OCI-LY1 (cell line): ENCODE measurements around the gene MSX1.

ENCODE experiments used
- H2AFZ ChIP-seq: fragments of 200-600 bp; sonication (generic), shearing (Covaris generic); 2 replicates; pipeline ENCODE4 v1.6.0; 2014; ENCODE audit warnings: antibody characterized with exemption, mild to moderate bottlenecking, low read length
- H3F3A ChIP-seq: fragments of 200-600 bp; sonication (generic), shearing (Covaris generic); 2 replicates; pipeline ENCODE4 v1.6.0; 2014; ENCODE audit warnings: mild to moderate bottlenecking, antibody characterized with exemption, low read length, moderate library complexity; ENCODE audit not compliant: insufficient read depth
- H3K27ac ChIP-seq: fragments of 200-600 bp; sonication (generic); 2 replicates; pipeline ENCODE4 v1.5.1; 2014; ENCODE audit warnings: low read length, mixed run types, mild to moderate bottlenecking, low read depth; ENCODE audit not compliant: poor library complexity, severe bottlenecking
- H3K27me3 ChIP-seq: fragments of 200-600 bp; sonication (generic); 2 replicates; pipeline ENCODE4 v1.6.0; 2014; ENCODE audit warnings: antibody characterized with exemption, mild to moderate bottlenecking, low read length, moderate library complexity; ENCODE audit not compliant: insufficient read depth
- H3K36me3 ChIP-seq: fragments of 200-600 bp; sonication (generic); 2 replicates; pipeline ENCODE4 v1.6.1; 2014; ENCODE audit warnings: mild to moderate bottlenecking, antibody characterized with exemption, low read length, moderate library complexity, mixed read lengths; ENCODE audit not compliant: insufficient read depth
- H3K4me1 ChIP-seq: fragments of 200-600 bp; sonication (generic); 2 replicates; pipeline ENCODE4 v1.5.1; 2014; ENCODE audit warnings: mild to moderate bottlenecking, low read length, moderate library complexity; ENCODE audit not compliant: insufficient read depth, severe bottlenecking
- H3K4me2 ChIP-seq: fragments of 200-600 bp; sonication (generic), shearing (Covaris generic); 2 replicates; pipeline ENCODE4 v1.6.1; 2014; ENCODE audit warnings: low read length
- H3K4me3 ChIP-seq: fragments of 200-600 bp; sonication (generic); 2 replicates; pipeline ENCODE4 v1.5.1; 2014; ENCODE audit warnings: low read length, low read depth, mild to moderate bottlenecking, mixed read lengths; ENCODE audit not compliant: poor library complexity, severe bottlenecking
- H3K79me2 ChIP-seq: fragments of 200-600 bp; shearing (Covaris generic); 2 replicates; pipeline ENCODE4 v1.6.1; 2016; ENCODE audit warnings: mixed run types, low read length, mixed read lengths; ENCODE audit not compliant: insufficient read depth
- H3K9ac ChIP-seq: fragments of 200-600 bp; sonication (generic), shearing (Covaris generic); 2 replicates; pipeline ENCODE4 v1.6.1; 2014; ENCODE audit warnings: mild to moderate bottlenecking, low read length, mixed read lengths
- H3K9me2 ChIP-seq: fragments of 200-600 bp; sonication (generic), shearing (Covaris generic); 2 replicates; pipeline ENCODE4 v1.6.1; 2014; ENCODE audit warnings: low read depth, mild to moderate bottlenecking, low read length, mixed read lengths
- H3K9me3 ChIP-seq: fragments of 200-600 bp; shearing (Covaris generic); 2 replicates; pipeline ENCODE4 v1.6.1; 2014; ENCODE audit warnings: low read length, mixed read lengths
- H4K20me1 ChIP-seq: fragments of 200-600 bp; sonication (generic), shearing (Covaris generic); 2 replicates; pipeline ENCODE4 v1.6.0; 2016; ENCODE audit warnings: mild to moderate bottlenecking, low read length; ENCODE audit not compliant: insufficient read depth
- EZH2 ChIP-seq: fragments of 200-600 bp; sonication (generic), shearing (Covaris generic); IDR thresholded peaks from 2 replicates; pipeline ENCODE4 v1.8.0; 2017; ENCODE audit warnings: borderline replicate concordance, mixed run types, mild to moderate bottlenecking, antibody characterized with exemption, low read length, moderate library complexity, mixed read lengths
- TF ChIP-seq, protein P1 (sequence below): fragments of 200-600 bp; sonication (generic), shearing (Covaris generic); IDR thresholded peaks from 2 replicates; pipeline ENCODE4 v1.5.1; 2017; ENCODE audit warnings: mild to moderate bottlenecking, antibody characterized with exemption, low read length, moderate library complexity, mixed read lengths

The MSX1 gene

DNA sequence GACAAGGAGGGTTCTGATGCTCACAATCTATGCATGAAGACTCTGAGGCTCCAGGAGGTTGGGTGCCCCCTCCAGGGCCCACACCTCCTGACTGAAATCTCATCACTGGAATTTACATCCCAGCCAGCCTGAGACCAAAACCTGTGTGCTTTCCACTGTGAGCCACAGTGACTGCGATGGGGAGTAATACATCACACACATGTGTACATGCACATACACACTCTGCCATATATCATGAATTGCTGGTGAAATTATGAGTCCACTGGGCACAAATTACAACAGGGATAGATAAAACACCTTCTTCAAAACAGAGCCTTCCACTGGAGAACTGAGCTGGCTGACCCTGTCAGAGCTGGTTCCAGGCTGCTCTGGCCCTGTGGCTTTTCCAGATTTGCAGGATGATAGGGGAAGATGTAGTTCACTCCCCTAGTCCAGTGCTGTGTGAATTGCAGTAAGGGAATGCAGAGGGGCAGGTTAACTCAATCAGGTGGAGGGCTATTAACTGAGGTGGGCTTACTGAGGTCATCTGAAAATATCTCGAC lies 35.8 kb upstream of the MSX1 start:
- Histone ChIP-seq H4K20me1 (no peaks in the 10 kb centered on the region), H3K9me3 (no peaks in the 10 kb centered on the region), H2AFZ (no peak overlapping the region), H3K36me3 (no peaks in the 10 kb centered on the region), H3K4me3 (no peak overlapping the region), H3F3A (no peaks in the 10 kb centered on the region), H3K27ac (no peak overlapping the region), H3K27me3 (no peaks in the 10 kb centered on the region), H3K4me1 (no peaks in the 10 kb centered on the region), H3K4me2 (no peak overlapping the region), H3K79me2 (no peaks in the 10 kb centered on the region), H3K9me2 (no peaks in the 10 kb centered on the region), H3K9ac (no peak overlapping the region)
- TF ChIP-seq, protein P1, sequence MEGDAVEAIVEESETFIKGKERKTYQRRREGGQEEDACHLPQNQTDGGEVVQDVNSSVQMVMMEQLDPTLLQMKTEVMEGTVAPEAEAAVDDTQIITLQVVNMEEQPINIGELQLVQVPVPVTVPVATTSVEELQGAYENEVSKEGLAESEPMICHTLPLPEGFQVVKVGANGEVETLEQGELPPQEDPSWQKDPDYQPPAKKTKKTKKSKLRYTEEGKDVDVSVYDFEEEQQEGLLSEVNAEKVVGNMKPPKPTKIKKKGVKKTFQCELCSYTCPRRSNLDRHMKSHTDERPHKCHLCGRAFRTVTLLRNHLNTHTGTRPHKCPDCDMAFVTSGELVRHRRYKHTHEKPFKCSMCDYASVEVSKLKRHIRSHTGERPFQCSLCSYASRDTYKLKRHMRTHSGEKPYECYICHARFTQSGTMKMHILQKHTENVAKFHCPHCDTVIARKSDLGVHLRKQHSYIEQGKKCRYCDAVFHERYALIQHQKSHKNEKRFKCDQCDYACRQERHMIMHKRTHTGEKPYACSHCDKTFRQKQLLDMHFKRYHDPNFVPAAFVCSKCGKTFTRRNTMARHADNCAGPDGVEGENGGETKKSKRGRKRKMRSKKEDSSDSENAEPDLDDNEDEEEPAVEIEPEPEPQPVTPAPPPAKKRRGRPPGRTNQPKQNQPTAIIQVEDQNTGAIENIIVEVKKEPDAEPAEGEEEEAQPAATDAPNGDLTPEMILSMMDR = no peak
- no peak for TF ChIP-seq EZH2

DNA sequence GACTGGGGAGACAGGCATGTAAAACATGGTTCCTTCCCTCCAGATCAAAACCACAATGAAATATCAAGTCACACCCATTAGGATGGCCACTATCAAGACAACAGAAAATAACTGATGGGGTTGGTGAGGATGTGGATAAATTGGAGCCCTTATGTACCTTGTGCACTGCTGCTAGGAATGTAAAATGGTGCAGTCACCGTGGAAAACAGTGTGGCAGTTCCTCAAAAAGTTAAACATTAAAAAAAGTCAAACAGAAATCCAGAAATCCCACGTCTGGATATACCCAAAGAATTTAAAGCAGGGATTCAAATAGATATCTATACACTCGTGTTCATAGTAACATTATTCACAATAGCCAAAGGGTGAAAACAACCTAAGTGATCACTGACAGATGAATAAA lies 35.2 kb upstream of the MSX1 start:
- no peak overlapping the region for H3K9ac ChIP-seq
- no peaks in the 10 kb centered on the region for H3K36me3 ChIP-seq
- no peaks in the 10 kb centered on the region for H3K79me2 ChIP-seq
- no peak overlapping the region for H3K27ac ChIP-seq
- H4K20me1 ChIP-seq = no peaks in the 10 kb centered on the region
- no peak overlapping the region for H2AFZ ChIP-seq
- H3K9me3 ChIP-seq = no peaks in the 10 kb centered on the region
- no peaks in the 10 kb centered on the region for H3K9me2 ChIP-seq
- no peaks in the 10 kb centered on the region for H3K27me3 ChIP-seq
- no peak overlapping the region for H3K4me3 ChIP-seq
- H3F3A ChIP-seq = no peaks in the 10 kb centered on the region
- no peak for TF ChIP-seq EZH2
- TF ChIP-seq, protein P1 = no peak
- no peaks in the 10 kb centered on the region for H3K4me1 ChIP-seq
- H3K4me2 ChIP-seq = no peak overlapping the region

GRCh38 chr4:4825431-4825830 lies 34.0 kb upstream of the MSX1 start:
- Histone ChIP-seq H3K27ac (no peak overlapping the region), H2AFZ (no peak overlapping the region), H3F3A (no peaks in the 10 kb centered on the region), H3K27me3 (no peaks in the 10 kb centered on the region), H3K4me2 (no peak overlapping the region), H3K79me2 (no peaks in the 10 kb centered on the region), H3K4me1 (no peaks in the 10 kb centered on the region), H3K9me2 (no peaks in the 10 kb centered on the region), H3K4me3 (no peak overlapping the region), H3K9ac (no peak overlapping the region), H3K36me3 (no peaks in the 10 kb centered on the region), H3K9me3 (no peaks in the 10 kb centered on the region), H4K20me1 (no peaks in the 10 kb centered on the region)
- TF ChIP-seq EZH2 = no peak
- TF ChIP-seq, protein P1 = no peak
